ENCODE data around the gene RPAP3. TPM values are rescaled to one million over a fixed set of nuclear protein-coding genes. Genes with fewer than 3 reads are reported as not detected.

RPAP3 gene
- total RNA-seq, 1 experiment from 2014 or later = 48.9 TPM

DNA sequence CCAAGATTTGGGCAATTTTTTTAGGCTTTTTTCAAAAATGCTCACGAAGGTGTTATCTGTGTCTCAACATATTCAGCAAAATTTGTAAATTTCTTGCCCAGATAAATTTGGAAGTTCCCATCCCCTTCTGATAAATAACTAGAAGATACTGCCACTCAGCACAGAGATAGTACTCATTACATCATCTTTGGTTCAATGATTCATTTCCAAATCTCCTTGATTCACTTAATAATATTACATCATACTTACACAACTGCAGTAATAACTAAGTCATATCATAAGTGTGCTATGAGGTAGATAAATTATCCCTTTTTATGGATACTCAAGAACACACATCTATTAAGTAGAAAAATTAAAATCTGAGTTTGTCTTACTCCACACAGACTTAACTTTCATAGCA, 89.4 kb downstream of the RPAP3 start:
- H2BK12ac ChIP-seq (ENCODE audit: insufficient read length, low read depth, low read length) = no peak overlapping the region
- H3K4me1 ChIP-seq (ENCODE audit: insufficient read depth, low read length) = no peaks in the 10 kb centered on the region
- H3K14ac ChIP-seq (ENCODE audit: insufficient read depth, low read length) = no peak overlapping the region
- H3K23me2 ChIP-seq (ENCODE audit: insufficient read length, low read depth, low read length, poor library complexity, severe bottlenecking) = no peaks in the 10 kb centered on the region
- peaks cover 26 to 30% (median 27%) of the 10 kb centered on the region in 3 experiments for H3K36me3 Mint-ChIP-seq (ENCODE audit: insufficient read depth in 1 of 3, low read depth in 3 of 3)
- H3K27ac ChIP-seq (ENCODE audit: insufficient read length, low read depth, low read length) = no peak overlapping the region
- WGBS (ENCODE audit: extremely low coverage, insufficient read length, low lambda C conversion rate) = no CpG with 5 or more reads among the region's 1 CpG
- H3K4me3 Mint-ChIP-seq = no peak overlapping the region
- no peaks in the 10 kb centered on the region for H4K20me1 ChIP-seq (ENCODE audit: control insufficient read depth, insufficient read depth, insufficient read length)
- no peak overlapping the region for H2BK120ac ChIP-seq (ENCODE audit: low read depth, low read length, poor library complexity, severe bottlenecking)
- H3K27me3 ChIP-seq (ENCODE audit: insufficient read depth, low read length) = no peaks in the 10 kb centered on the region
- H3K4me1 Mint-ChIP-seq = peaks cover 0 to 3% of the 10 kb centered on the region in 2 experiments; a peak in 1 of 4 replicates
- H3K4ac ChIP-seq (ENCODE audit: low read depth, low read length) = no peak overlapping the region
- H3T11ph ChIP-seq (ENCODE audit: low read length) = no peak overlapping the region
- H2BK20ac ChIP-seq (ENCODE audit: low read depth, low read length, poor library complexity, severe bottlenecking) = no peak overlapping the region
- H4K91ac ChIP-seq (ENCODE audit: insufficient read length, low read depth, low read length) = no peak overlapping the region
- H3K27me3 Mint-ChIP-seq (ENCODE audit: low read depth) = no peaks in the 10 kb centered on the region
- H3K9me3 Mint-ChIP-seq = peaks cover 27 to 30% of the 10 kb centered on the region in 2 experiments
- no peak for DNase-seq
- no peak overlapping the region for H3K18ac ChIP-seq (ENCODE audit: insufficient read length, low read depth, low read length)
- no peak overlapping the region for H2BK15ac ChIP-seq (ENCODE audit: low read depth, low read length)
- no peak overlapping the region for H3K27ac Mint-ChIP-seq
- H3K9me3 ChIP-seq (ENCODE audit: control insufficient read depth, low read depth, low read length) = peaks cover 20% of the 10 kb centered on the region
- H3K23ac ChIP-seq (ENCODE audit: insufficient read length, low read depth, low read length) = no peak overlapping the region
- H3K79me1 ChIP-seq (ENCODE audit: insufficient read depth, low read depth, low read length, poor library complexity, severe bottlenecking) = no peaks in the 10 kb centered on the region
- no peak overlapping the region for H4K8ac ChIP-seq (replicated peaks; ENCODE audit: insufficient read length, low read depth, low read length)
- no peaks in the 10 kb centered on the region for H3K79me2 ChIP-seq (ENCODE audit: insufficient read depth, low read length)
- no peak overlapping the region for H2AFZ ChIP-seq (ENCODE audit: low read length)
- TF ChIP-seq, protein P1, sequence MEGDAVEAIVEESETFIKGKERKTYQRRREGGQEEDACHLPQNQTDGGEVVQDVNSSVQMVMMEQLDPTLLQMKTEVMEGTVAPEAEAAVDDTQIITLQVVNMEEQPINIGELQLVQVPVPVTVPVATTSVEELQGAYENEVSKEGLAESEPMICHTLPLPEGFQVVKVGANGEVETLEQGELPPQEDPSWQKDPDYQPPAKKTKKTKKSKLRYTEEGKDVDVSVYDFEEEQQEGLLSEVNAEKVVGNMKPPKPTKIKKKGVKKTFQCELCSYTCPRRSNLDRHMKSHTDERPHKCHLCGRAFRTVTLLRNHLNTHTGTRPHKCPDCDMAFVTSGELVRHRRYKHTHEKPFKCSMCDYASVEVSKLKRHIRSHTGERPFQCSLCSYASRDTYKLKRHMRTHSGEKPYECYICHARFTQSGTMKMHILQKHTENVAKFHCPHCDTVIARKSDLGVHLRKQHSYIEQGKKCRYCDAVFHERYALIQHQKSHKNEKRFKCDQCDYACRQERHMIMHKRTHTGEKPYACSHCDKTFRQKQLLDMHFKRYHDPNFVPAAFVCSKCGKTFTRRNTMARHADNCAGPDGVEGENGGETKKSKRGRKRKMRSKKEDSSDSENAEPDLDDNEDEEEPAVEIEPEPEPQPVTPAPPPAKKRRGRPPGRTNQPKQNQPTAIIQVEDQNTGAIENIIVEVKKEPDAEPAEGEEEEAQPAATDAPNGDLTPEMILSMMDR (conservative IDR thresholded peaks at IDR 0.05) = no peak
- no peak overlapping the region for H3K9ac ChIP-seq (ENCODE audit: extremely low read depth, insufficient read length, low read length)
- no peak overlapping the region for H2AK5ac ChIP-seq (ENCODE audit: insufficient read length, low read length)
- H4K5ac ChIP-seq (ENCODE audit: insufficient read length, low read depth, low read length) = no peak overlapping the region
- no peak overlapping the region for H3K56ac ChIP-seq (ENCODE audit: insufficient read length, low read depth, low read length)
- no peak overlapping the region for H3K4me2 ChIP-seq (ENCODE audit: insufficient read depth, insufficient read length, low read length)
- H2BK5ac ChIP-seq (ENCODE audit: insufficient read length, low read length) = no peak overlapping the region

Data from H9 (cell line).